Measurements from ENCODE around the gene HCFC1R1.
A peak's percentile ranks its signal among the peaks of the same experiment; 100 is the strongest.

Gene HCFC1R1

GRCh38 chr16:3066440-3066748 is 42.7 kb upstream of the HCFC1R1 start:
- in situ Hi-C loops (cut with MboI; ENCODE audit: low sequenced_read_pairs, unreplicated experiment): loop anchor here (10.0 kb wide), 1 partner anchor 58 kb away; no protein-coding TSS in a partner anchor
- no peak for TF ChIP-seq CTCF (IDR thresholded peaks at IDR 0.05; ENCODE audit: borderline replicate concordance, control extremely low read depth, extremely low read depth, insufficient read depth, missing control alignments)
- peak; percentile 28 for DNase-seq (ENCODE audit: low spot score)

- peak; percentile 22 for DNase-seq (ENCODE audit: low spot score)
- in situ Hi-C loops (cut with MboI; ENCODE audit: low sequenced_read_pairs, unreplicated experiment): loop anchor here (10.0 kb wide), 1 partner anchor 59 kb away; no protein-coding TSS in a partner anchor
- no peak for TF ChIP-seq CTCF (IDR thresholded peaks at IDR 0.05; ENCODE audit: borderline replicate concordance, control extremely low read depth, extremely low read depth, insufficient read depth, missing control alignments)
These were observed 42.1 kb upstream of the HCFC1R1 start for GRCh38 chr16:3065742-3066439.

- peak; percentile 77 for DNase-seq (ENCODE audit: low spot score)
- in situ Hi-C loops (cut with MboI; ENCODE audit: low sequenced_read_pairs, unreplicated experiment): loop anchor here (10.0 kb wide), 1 partner anchor 60 kb away; no protein-coding TSS in a partner anchor
These were observed 41.5 kb upstream of the HCFC1R1 start, which contains the start of gene IL32 for GRCh38 chr16:3065069-3065741. Gene IL32 (plus strand): TSS chr16:3065640. CDS start chr16:3065812, 172 bp downstream.

GRCh38 chr16:3063625-3064386 is 40.1 kb upstream of the HCFC1R1 start:
- TF ChIP-seq CTCF (IDR thresholded peaks at IDR 0.05; ENCODE audit: borderline replicate concordance, control extremely low read depth, extremely low read depth, insufficient read depth, missing control alignments): no peak
- no peak for DNase-seq (ENCODE audit: low spot score)
- in situ Hi-C loops (cut with MboI; ENCODE audit: low sequenced_read_pairs, unreplicated experiment): loop anchor here (10.0 kb wide), 1 partner anchor 61 kb away; no protein-coding TSS in a partner anchor

More at GRCh38 chr16:3065069-3065741, 41.5 kb upstream of the HCFC1R1 start, which contains the start of gene IL32:
- no peak for TF ChIP-seq CTCF (IDR thresholded peaks at IDR 0.05; ENCODE audit: borderline replicate concordance, control extremely low read depth, extremely low read depth, insufficient read depth, missing control alignments)

GRCh38 chr16:3062553-3062952 is 38.8 kb upstream of the HCFC1R1 start:
- DNase-seq (ENCODE audit: low spot score): no peak
- TF ChIP-seq CTCF (IDR thresholded peaks at IDR 0.05; ENCODE audit: borderline replicate concordance, control extremely low read depth, extremely low read depth, insufficient read depth, missing control alignments): no peak
- in situ Hi-C loops (cut with MboI; ENCODE audit: low sequenced_read_pairs, unreplicated experiment): loop anchor here (10.0 kb wide), 1 partner anchor 62 kb away; no protein-coding TSS in a partner anchor
